Fibroblast of lung (primary cell): ENCODE measurements around the gene CCDC187. TPM values are rescaled to one million over a fixed set of nuclear protein-coding genes. Genes with fewer than 3 reads are reported as not detected.

ENCODE experiments used
- DNase-seq, 2 donors: peaks; one replicate each; pipeline versions ENCODE4 v3.0.0 to v3.0.0-alpha.2; 2010; ENCODE audit warnings: low read depth in 2 of 2
- H2AFZ ChIP-seq: 2 replicates; pipeline ENCODE4 v1.5.1; 2012; ENCODE audit warnings: low read length, control low read depth, inconsistent platforms
- H3K27ac ChIP-seq: 2 replicates; pipeline ENCODE4 v1.5.1; 2011; ENCODE audit warnings: low read length, control low read depth; ENCODE audit not compliant: insufficient read depth
- H3K27me3 ChIP-seq: 2 replicates; pipeline ENCODE4 v1.5.1; 2011; ENCODE audit warnings: mild to moderate bottlenecking, low read length; ENCODE audit not compliant: control insufficient read depth, insufficient read depth
- H3K36me3 ChIP-seq: 2 replicates; pipeline ENCODE4 v1.5.1; 2011; ENCODE audit warnings: low read length; ENCODE audit not compliant: control insufficient read depth, insufficient read depth
- H3K4me1 ChIP-seq: 2 replicates; pipeline ENCODE4 v1.5.1; 2011; ENCODE audit warnings: low read length; ENCODE audit not compliant: control insufficient read depth, insufficient read depth; ENCODE audit errors: extremely low read depth
- H3K4me2 ChIP-seq: 2 replicates; pipeline ENCODE4 v1.5.1; 2011; ENCODE audit warnings: low read length, control low read depth; ENCODE audit not compliant: insufficient read depth; ENCODE audit errors: extremely low read depth
- H3K4me3 ChIP-seq, 4 experiments: fragments of 200-600 bp in 1 of 4; sonication (generic) in 1 of 4; replicated peaks in 1 of 4; 2 replicates each; pipeline ENCODE4 v1.5.1; 2011 to 2016; ENCODE audit warnings: low read length in 4 of 4, low read depth in 3 of 4, mild to moderate bottlenecking in 3 of 4, control low read depth in 2 of 4, inconsistent platforms in 1 of 4, mixed read lengths in 1 of 4; ENCODE audit not compliant: insufficient read depth in 1 of 4; ENCODE audit errors: control extremely low read depth in 1 of 4
- H3K79me2 ChIP-seq: 2 replicates; pipeline ENCODE4 v1.5.1; 2012; ENCODE audit warnings: mild to moderate bottlenecking, low read length, inconsistent platforms; ENCODE audit not compliant: control insufficient read depth, insufficient read depth
- H3K9ac ChIP-seq: 2 replicates; pipeline ENCODE4 v1.5.1; 2011; ENCODE audit warnings: mild to moderate bottlenecking, low read length, control low read depth; ENCODE audit not compliant: insufficient read depth
- H3K9me3 ChIP-seq: 2 replicates; pipeline ENCODE4 v1.5.1; 2012; ENCODE audit warnings: low read depth, low read length; ENCODE audit not compliant: control insufficient read depth, insufficient read depth
- H4K20me1 ChIP-seq: 2 replicates; pipeline ENCODE4 v1.5.1; 2011; ENCODE audit warnings: low read length; ENCODE audit not compliant: control insufficient read depth, insufficient read depth; ENCODE audit errors: extremely low read depth
- CTCF ChIP-seq, 2 donors: IDR thresholded peaks in 1 of 2; conservative IDR thresholded peaks in 1 of 2; 1 replicate in 1 of 2; 2 replicates in 1 of 2; pipeline ENCODE4 v1.5.1; 2011 to 2012; ENCODE audit warnings: low read length in 2 of 2, control low read depth in 1 of 2, inconsistent platforms in 1 of 2, low read depth in 1 of 2, mild to moderate bottlenecking in 1 of 2
- EZH2 ChIP-seq: IDR thresholded peaks from 2 replicates; pipeline ENCODE4 v1.5.1; 2012; ENCODE audit warnings: low read length, control low read depth, mild to moderate bottlenecking; ENCODE audit errors: missing control alignments
- polyA plus RNA-seq, 2 donors: library from polyadenylated mRNA; depleted of rRNA in 1 of 2; stranded (reverse) in 1 of 2; unstranded in 1 of 2; fragments of >200 nt; gene quantifications; 2 replicates each; pipeline ENCODE4 v1.2.1, GENCODE V29; 2011 to 2012; ENCODE audit warnings: missing spikeins in 1 of 2
- total RNA-seq: library from RNA; depleted of rRNA; stranded (reverse); fragments of >200 nt; gene quantifications from 2 replicates; pipeline ENCODE4 v1.2.1, GENCODE V29; 2014

The CCDC187 gene
- total and polyA plus RNA-seq, 2 donors (not counting 1 experiment from before 2014, with no cell fraction given) = not detected

- no peak overlapping the region for H2AFZ ChIP-seq
These were observed 10.3 kb downstream of the CCDC187 start for GRCh38 chr9:136293476-136294077.

GRCh38 chr9:136292591-136293448 is 11.1 kb downstream of the CCDC187 start:
- DNase-seq = no peak
- H4K20me1 ChIP-seq = no peaks in the 10 kb centered on the region
- no peaks in the 10 kb centered on the region for H3K36me3 ChIP-seq
- peaks cover 4% of the 10 kb centered on the region for H3K27me3 ChIP-seq
- H3K27ac ChIP-seq = no peak overlapping the region
- H3K9ac ChIP-seq = no peak overlapping the region
- H3K79me2 ChIP-seq = no peaks in the 10 kb centered on the region
- no peak overlapping the region for H3K4me3 ChIP-seq
- no peak overlapping the region for H3K4me2 ChIP-seq
- peaks cover 4% of the 10 kb centered on the region for H3K9me3 ChIP-seq
- TF ChIP-seq EZH2 (no peak), CTCF (conservative IDR thresholded peaks at IDR 0.05 in 1 of 2, IDR thresholded peaks at IDR 0.05 in 1 of 2; ENCODE audit: low read depth in 1 of 2, low read length in 2 of 2) (no peak)
- no peaks in the 10 kb centered on the region for H3K4me1 ChIP-seq
- no peak overlapping the region for H2AFZ ChIP-seq

More at GRCh38 chr9:136293476-136294077, 10.3 kb downstream of the CCDC187 start:
- Histone ChIP-seq H3K9me3 (peaks cover 4% of the 10 kb centered on the region), H4K20me1 (no peaks in the 10 kb centered on the region), H3K9ac (no peak overlapping the region), H3K27me3 (peaks cover 4% of the 10 kb centered on the region), H3K4me3 (no peak overlapping the region), H3K79me2 (no peaks in the 10 kb centered on the region), H3K27ac (no peak overlapping the region), H3K4me1 (no peaks in the 10 kb centered on the region), H3K36me3 (no peaks in the 10 kb centered on the region), H3K4me2 (no peak overlapping the region)
- TF ChIP-seq CTCF (conservative IDR thresholded peaks at IDR 0.05 in 1 of 2, IDR thresholded peaks at IDR 0.05 in 1 of 2; ENCODE audit: low read depth in 1 of 2, low read length in 2 of 2) = no peak
- TF ChIP-seq EZH2 = no peak
- no peak for DNase-seq

GRCh38 chr9:136292026-136292538 is 11.8 kb downstream of the CCDC187 start:
- peaks cover 7% of the 10 kb centered on the region for H3K27me3 ChIP-seq
- no peak for DNase-seq
- no peaks in the 10 kb centered on the region for H4K20me1 ChIP-seq
- H3K27ac ChIP-seq = no peak overlapping the region
- no peaks in the 10 kb centered on the region for H3K4me1 ChIP-seq
- TF ChIP-seq EZH2 = no peak
- TF ChIP-seq CTCF (conservative IDR thresholded peaks at IDR 0.05 in 1 of 2, IDR thresholded peaks at IDR 0.05 in 1 of 2; ENCODE audit: low read depth in 1 of 2, low read length in 2 of 2) = no peak
- no peak overlapping the region for H3K9ac ChIP-seq
- H3K9me3 ChIP-seq = peaks cover 4% of the 10 kb centered on the region
- no peak overlapping the region for H3K4me2 ChIP-seq
- no peak overlapping the region for H2AFZ ChIP-seq
- H3K36me3 ChIP-seq = no peaks in the 10 kb centered on the region
- no peak overlapping the region for H3K4me3 ChIP-seq
- no peaks in the 10 kb centered on the region for H3K79me2 ChIP-seq
